SH-SY5Y (cell line): ENCODE data around the gene LRFN2.

ENCODE experiments used
- GATA2 ChIP-seq: IDR thresholded peaks from 2 replicates; pipeline ENCODE4 v1.6.1; 2011; ENCODE audit warnings: mild to moderate bottlenecking, low read depth, low read length
- GATA3 ChIP-seq: IDR thresholded peaks from 2 replicates; pipeline ENCODE4 v1.6.1; 2011; ENCODE audit warnings: low read depth, mild to moderate bottlenecking, low read length, moderate library complexity

GRCh38 chr6:40569162-40569910, 17.8 kb downstream of the LRFN2 start:
- TF ChIP-seq GATA3 = no peak
- no peak for TF ChIP-seq GATA2
